GM21619 (cell line): ENCODE data around the gene MARVELD1.
A peak's percentile ranks its signal among the peaks of the same experiment; 100 is the strongest.

Experiments
- ATAC-seq: cut with Tn5 transposase; IDR thresholded peaks from one replicate; pipeline ENCODE4 v1.9.1; 2021; ENCODE audit not compliant: unreplicated experiment

Gene MARVELD1

DNA sequence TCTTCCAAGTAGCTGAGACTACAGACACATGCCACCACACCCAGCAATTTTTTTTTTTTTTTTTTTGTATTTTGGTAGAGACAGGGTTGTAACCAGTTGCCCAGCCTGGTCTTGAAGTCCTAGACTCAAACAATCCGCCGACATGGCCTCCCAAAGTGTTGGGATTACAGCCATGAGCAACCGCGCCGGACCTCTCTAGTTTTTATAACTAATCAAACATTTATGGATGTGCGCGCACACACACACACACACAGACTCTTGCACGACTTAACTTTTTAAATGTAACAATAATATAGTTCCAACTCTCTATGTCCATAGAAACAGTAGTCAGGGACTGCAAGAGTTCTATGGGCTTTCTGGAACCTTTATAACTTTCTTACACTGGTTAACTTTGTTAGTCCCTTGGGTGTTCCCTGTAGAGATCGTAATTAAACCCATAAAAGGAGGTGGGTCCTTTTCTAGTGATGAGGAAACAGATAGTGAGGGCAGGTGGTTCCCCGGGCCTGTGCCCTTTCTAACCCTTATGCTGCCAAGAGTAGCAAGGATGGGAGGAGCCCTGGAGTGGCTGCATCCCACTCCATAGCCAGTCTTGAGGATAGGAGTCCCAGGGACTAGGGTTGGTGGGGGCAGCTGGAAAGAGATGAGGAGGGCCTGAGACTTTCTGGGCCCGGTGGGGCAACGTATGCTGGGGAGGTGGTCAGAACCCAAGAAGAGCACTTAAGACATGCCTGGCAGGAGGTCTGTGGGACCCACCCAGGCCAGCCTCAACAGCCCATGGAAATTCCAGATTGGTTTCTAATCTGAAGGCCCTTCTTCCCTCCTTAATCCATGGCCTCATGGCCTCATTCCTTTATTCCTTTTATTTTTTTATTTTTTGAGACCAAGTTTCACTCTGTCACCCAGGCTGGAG is 8.6 kb downstream of the MARVELD1 start:
- no peak for ATAC-seq

- no peak for ATAC-seq
These were observed 9.5 kb downstream of the MARVELD1 start for GRCh38 chr10:97723001-97723400.

- no peak for ATAC-seq
These were observed 10.9 kb downstream of the MARVELD1 start for GRCh38 chr10:97724341-97724941.

GRCh38 chr10:97726636-97727178 is 13.2 kb downstream of the MARVELD1 start:
- no peak for ATAC-seq

DNA sequence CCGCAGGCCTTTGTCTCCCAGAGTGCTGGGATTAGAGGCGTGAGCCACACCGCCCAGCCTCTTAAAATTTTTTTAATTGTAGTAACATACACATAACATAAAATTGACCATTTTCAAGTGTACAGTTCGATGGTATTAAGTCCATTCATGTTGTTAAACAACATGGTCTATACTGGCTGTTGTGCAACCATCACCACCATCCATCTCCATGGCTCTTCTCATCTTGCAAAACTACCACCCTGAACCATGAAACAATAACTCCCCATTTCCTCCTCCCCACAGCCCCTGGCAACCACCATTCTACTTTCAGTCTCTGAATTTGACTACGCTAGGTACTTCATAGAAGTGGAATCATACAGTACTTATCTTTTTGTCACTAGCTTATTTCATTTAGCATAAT is 15.5 kb downstream of the MARVELD1 start:
- ATAC-seq: no peak

GRCh38 chr10:97731346-97732051 is 18.0 kb downstream of the MARVELD1 start:
- no peak for ATAC-seq

DNA sequence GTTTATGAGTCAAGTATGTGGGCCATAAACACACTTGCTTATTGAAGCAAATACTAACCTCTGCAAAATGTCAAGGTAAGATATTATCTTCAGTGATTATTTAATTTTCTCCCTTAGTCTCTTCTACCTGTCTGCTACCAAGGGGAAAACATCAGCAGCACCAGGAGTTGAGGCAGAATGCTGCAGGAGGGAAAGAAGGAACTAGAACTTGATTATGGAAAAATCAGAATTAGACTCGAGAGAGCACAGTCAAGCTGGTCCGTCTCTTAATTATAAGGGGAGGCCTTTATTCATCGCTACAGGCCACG is 18.5 kb downstream of the MARVELD1 start:
- no peak for ATAC-seq

GRCh38 chr10:97733256-97733655 is 19.7 kb downstream of the MARVELD1 start:
- no peak for ATAC-seq

DNA sequence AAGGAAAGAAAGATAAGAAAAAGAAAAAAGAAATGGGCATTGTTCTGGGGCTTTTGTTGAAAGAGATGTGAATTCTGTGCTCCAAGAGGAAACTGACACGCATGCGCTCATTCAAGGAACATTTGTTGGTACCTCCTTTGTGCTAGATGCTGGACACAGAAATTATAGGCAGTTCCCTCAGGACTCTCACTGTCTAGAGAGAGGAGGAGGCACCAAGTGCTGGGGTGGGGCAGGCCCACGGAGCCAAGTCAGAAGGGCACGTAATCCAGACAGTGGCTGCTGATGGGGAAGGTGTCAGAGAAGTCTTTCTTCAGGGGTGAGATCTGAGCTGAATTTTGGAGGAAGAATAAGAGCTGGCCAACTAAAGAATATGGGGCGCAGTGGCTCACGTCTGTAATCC is 20.5 kb downstream of the MARVELD1 start:
- no peak for ATAC-seq

DNA sequence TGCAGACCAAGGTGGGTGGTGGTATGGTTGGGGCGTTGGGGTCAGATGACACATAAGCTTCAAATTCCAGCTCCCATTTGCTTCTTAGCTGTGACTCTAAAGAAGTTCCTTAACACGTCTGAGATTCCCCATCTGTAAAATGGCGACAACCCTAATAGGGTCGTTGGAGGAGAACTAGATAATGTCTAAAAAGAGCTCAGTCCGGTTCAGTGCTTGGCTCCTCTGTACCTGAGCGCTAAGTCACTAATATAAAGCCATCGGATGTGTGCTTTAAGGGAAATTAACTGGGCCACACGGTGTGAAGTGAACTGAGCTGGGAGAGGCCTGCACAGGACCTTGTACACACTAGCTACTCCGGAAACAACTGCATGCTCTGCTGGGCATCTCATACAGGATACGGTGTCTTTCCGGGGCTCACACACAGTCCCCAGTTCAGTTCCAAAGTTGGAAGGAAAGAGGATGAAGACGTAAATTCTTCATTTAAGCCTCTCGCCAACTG is 22.9 kb downstream of the MARVELD1 start:
- ATAC-seq: peak; percentile 8

- ATAC-seq: peak; percentile 74
These were observed 23.6 kb downstream of the MARVELD1 start, which contains the start of gene ZFYVE27 for GRCh38 chr10:97736902-97737769. ZFYVE27 (plus strand) TSS chr10:97737128; CDS start chr10:97738478, 1,350 bp downstream.

DNA sequence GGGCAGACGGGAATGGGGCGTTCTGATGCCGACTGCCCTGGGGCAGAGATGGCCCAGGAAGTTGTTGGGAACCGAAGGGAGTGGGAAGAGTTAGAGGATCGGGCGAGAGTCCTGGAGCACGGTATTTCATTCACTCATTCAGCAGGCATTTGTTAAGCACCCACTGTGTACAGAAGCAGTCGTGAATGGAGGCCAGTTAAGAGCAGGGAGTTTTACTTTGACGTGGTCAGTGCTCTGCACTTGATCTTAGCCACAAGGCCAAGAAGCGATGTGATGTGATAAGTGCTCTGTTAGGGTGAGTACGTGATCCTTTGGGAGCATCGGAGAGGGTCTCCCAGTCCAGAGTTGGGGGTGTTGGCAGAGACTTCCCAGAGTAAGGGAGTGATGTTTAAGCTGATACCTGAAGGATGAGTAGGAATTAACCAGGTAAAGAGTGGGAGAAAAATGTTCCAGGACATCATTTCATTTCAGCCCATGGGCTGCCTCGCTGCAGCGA is 24.3 kb downstream of the MARVELD1 start:
- ATAC-seq: peak; percentile 9

DNA sequence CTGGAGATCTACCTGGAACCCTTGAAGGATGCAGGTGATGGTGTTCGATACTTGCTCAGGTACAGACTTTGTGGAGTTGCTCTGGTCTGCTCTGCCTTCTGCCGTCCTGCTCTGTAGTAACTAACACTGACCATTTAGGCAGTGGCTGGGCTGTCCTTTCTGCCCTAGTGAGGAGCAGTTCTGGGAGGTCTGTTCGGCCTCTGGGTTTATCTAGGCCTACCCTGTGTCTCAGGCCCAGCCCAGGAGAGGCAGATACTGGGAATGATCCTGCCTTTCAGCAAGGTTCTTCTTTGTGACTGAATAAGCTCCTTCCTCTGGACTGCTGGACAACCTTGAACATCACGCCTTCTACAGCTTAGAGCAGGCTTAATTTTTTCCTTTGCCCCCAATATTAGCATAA is 25.1 kb downstream of the MARVELD1 start:
- no peak for ATAC-seq

GRCh38 chr10:97740613-97741012 is 27.1 kb downstream of the MARVELD1 start:
- ATAC-seq: no peak

DNA sequence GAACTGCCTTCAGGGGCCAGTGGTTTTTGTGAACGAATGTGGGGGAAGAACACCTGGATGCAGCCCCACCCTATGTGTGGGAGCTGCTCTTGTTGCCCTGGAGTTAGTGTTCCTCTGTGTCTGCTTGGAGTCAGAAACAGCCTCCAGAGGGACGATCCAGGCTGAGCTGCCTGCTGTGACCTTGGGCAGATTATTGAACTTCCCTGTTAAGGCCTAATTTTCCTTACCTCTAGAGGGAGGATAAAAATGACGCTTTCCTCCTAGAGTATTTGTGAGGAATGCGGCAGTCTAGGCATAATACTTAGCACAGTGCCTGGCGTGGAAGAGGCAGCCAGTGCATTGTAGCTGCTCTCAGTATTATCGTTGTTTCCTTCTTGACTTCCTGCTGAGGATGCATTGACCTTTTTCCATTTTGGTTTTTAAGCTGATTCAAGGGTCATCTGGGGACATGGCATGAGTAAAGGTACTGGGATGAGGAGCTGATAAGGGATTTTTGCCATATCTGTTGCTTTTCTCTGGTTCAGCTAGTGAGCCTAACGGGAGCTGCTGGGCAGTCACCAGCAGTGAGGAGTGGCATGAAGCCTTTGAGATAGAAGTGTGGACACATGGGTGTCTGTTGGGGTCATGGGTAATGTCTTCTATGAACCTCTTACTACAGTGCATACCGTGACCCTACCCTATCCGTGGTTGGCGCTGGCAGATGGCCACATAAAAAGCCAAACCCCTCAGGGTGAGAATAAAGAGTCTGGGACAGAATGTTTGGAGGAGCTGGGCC is 29.8 kb downstream of the MARVELD1 start:
- ATAC-seq: no peak

GRCh38 chr10:97744405-97745035 is 31.0 kb downstream of the MARVELD1 start:
- no peak for ATAC-seq

- ATAC-seq: no peak
These were observed 34.0 kb downstream of the MARVELD1 start for GRCh38 chr10:97747573-97747972.

DNA sequence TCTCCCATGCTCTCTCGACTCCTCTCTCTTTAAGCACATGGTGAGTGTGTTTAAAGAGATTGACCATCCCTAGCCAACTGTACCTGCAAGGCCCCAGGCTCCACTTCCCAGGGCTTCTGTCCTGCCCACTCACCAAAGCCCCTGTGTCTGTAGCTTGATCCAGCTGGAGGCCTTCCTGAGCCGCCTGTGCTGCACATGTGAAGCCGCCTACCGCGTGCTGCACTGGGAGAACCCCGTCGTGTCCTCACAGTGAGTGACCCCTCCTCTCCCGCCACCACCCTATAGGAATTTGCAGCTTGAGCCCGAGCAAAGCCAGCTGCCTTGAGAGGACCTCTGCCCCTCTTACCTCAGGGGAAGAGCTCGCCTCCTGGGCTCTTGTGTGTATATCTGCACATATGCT is 34.6 kb downstream of the MARVELD1 start:
- no peak for ATAC-seq

DNA sequence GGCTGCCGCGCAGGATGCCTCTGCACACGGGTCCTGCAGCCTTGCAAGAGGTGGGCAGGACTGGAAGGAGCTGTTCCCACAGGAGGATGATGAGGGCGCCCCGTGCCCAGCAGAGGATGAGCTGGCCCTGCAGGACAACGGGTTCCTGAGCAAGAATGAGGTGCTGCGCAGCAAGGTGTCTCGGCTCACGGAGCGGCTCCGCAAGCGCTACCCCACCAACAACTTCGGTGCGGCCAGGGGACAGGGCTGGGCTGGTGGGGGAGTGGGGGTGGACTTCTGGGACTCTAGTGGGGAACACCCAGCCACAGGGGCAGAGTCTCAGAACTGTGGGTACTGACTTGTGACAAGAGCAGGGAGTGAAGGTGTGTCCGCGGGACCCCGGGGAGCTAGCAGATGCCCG is 39.4 kb downstream of the MARVELD1 start:
- no peak for ATAC-seq
